ENCODE results near the gene PM20D2.

The PM20D2 gene

GRCh38 chr6:89132057-89132456 is 13.8 kb upstream of the PM20D2 start:
- H3K4me3 ChIP-seq (ENCODE audit: low read depth, low read length) = no peak overlapping the region
- no peak overlapping the region for H2AFZ ChIP-seq
- H3K9me3 ChIP-seq (ENCODE audit: control insufficient read depth, low read length) = no peaks in the 10 kb centered on the region
- H3K79me2 ChIP-seq = no peaks in the 10 kb centered on the region
- H3K27me3 ChIP-seq (ENCODE audit: control insufficient read depth, insufficient read depth, low read length) = no peaks in the 10 kb centered on the region
- H3K27ac ChIP-seq = no peak overlapping the region
- no peak overlapping the region for H3K9ac ChIP-seq
- no peaks in the 10 kb centered on the region for H3K36me3 ChIP-seq (ENCODE audit: control insufficient read depth, insufficient read depth, low read length)
- H3K4me2 ChIP-seq (ENCODE audit: low read length) = no peak overlapping the region
- H3K4me1 ChIP-seq = no peaks in the 10 kb centered on the region
- no peak for TF ChIP-seq CTCF (IDR thresholded peaks at IDR 0.05)

- no peaks in the 10 kb centered on the region for H3K27me3 ChIP-seq (ENCODE audit: control insufficient read depth, insufficient read depth, low read length)
- no peak overlapping the region for H3K9ac ChIP-seq
- H3K27ac ChIP-seq = no peak overlapping the region
- H3K4me2 ChIP-seq (ENCODE audit: low read length) = no peak overlapping the region
- H3K4me3 ChIP-seq (ENCODE audit: low read depth, low read length) = no peak overlapping the region
- no peak for TF ChIP-seq CTCF (IDR thresholded peaks at IDR 0.05)
- no peaks in the 10 kb centered on the region for H3K79me2 ChIP-seq
- no peaks in the 10 kb centered on the region for H3K4me1 ChIP-seq
- no peaks in the 10 kb centered on the region for H3K36me3 ChIP-seq (ENCODE audit: control insufficient read depth, insufficient read depth, low read length)
- H2AFZ ChIP-seq = no peak overlapping the region
- H3K9me3 ChIP-seq (ENCODE audit: control insufficient read depth, low read length) = no peaks in the 10 kb centered on the region
These were observed 11.9 kb upstream of the PM20D2 start for GRCh38 chr6:89133981-89134380.

GRCh38 chr6:89134723-89135122 is 11.1 kb upstream of the PM20D2 start:
- H3K79me2 ChIP-seq = no peaks in the 10 kb centered on the region
- H3K27me3 ChIP-seq (ENCODE audit: control insufficient read depth, insufficient read depth, low read length) = no peaks in the 10 kb centered on the region
- no peaks in the 10 kb centered on the region for H3K9me3 ChIP-seq (ENCODE audit: control insufficient read depth, low read length)
- TF ChIP-seq CTCF (IDR thresholded peaks at IDR 0.05) = no peak
- no peak overlapping the region for H3K4me2 ChIP-seq (ENCODE audit: low read length)
- H3K36me3 ChIP-seq (ENCODE audit: control insufficient read depth, insufficient read depth, low read length) = no peaks in the 10 kb centered on the region
- no peak overlapping the region for H3K9ac ChIP-seq
- no peaks in the 10 kb centered on the region for H3K4me1 ChIP-seq
- no peak overlapping the region for H3K4me3 ChIP-seq (ENCODE audit: low read depth, low read length)
- H3K27ac ChIP-seq = no peak overlapping the region
- no peak overlapping the region for H2AFZ ChIP-seq

GRCh38 chr6:89138173-89138572 is 7.7 kb upstream of the PM20D2 start:
- H3K4me2 ChIP-seq (ENCODE audit: low read length) = no peak overlapping the region
- H3K4me3 ChIP-seq (ENCODE audit: low read depth, low read length) = no peak overlapping the region

More at GRCh38 chr6:89138173-89138572, 7.7 kb upstream of the PM20D2 start:
- no peaks in the 10 kb centered on the region for H3K9me3 ChIP-seq (ENCODE audit: control insufficient read depth, low read length)
- H3K4me1 ChIP-seq = no peaks in the 10 kb centered on the region
- H3K27ac ChIP-seq = no peak overlapping the region
- TF ChIP-seq CTCF (IDR thresholded peaks at IDR 0.05) = no peak
- no peaks in the 10 kb centered on the region for H3K36me3 ChIP-seq (ENCODE audit: control insufficient read depth, insufficient read depth, low read length)
- no peak overlapping the region for H2AFZ ChIP-seq
- no peak overlapping the region for H3K9ac ChIP-seq
- H3K27me3 ChIP-seq (ENCODE audit: control insufficient read depth, insufficient read depth, low read length) = no peaks in the 10 kb centered on the region
- no peaks in the 10 kb centered on the region for H3K79me2 ChIP-seq
